MV-4-11 (cell line): ENCODE data around the gene SOCS1.
A peak's percentile ranks its signal among the peaks of the same experiment; 100 is the strongest.

Experiments
- DNase-seq: peaks from one replicate; lab custom pipeline; 2025; lab: John Stamatoyannopoulos, UW

Gene SOCS1

DNA sequence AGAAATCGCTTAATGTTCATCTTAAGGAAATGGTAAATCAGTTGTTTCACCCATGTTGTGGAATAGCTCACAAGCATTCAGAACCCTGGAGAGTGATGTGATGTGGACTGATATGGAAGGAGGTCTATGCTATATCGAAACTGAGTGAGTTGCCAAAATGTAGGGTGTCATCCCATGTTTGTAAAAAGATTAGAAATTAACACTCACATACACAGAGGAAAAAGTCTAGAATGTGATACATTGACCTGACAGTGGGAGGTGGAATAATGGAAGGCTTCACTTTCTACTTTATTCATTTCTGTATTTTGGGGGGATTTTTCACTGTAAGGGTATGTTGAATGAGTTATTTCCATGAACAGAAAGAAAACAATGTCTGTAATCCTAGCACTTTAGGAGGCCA, 29.8 kb upstream of the SOCS1 start:
- DNase-seq = no peak

GRCh38 chr16:11283820-11284248, 27.8 kb upstream of the SOCS1 start:
- DNase-seq = peak; percentile 51

- no peak for DNase-seq
Observed at GRCh38 chr16:11280616-11281522, 24.9 kb upstream of the SOCS1 start, which contains the start of gene PRM1. PRM1 (minus strand) TSS chr16:11281330; CDS start chr16:11281238, 92 bp downstream.

- peak; percentile 70 for DNase-seq
Observed at GRCh38 chr16:11278681-11279628, 23.0 kb upstream of the SOCS1 start.

DNA sequence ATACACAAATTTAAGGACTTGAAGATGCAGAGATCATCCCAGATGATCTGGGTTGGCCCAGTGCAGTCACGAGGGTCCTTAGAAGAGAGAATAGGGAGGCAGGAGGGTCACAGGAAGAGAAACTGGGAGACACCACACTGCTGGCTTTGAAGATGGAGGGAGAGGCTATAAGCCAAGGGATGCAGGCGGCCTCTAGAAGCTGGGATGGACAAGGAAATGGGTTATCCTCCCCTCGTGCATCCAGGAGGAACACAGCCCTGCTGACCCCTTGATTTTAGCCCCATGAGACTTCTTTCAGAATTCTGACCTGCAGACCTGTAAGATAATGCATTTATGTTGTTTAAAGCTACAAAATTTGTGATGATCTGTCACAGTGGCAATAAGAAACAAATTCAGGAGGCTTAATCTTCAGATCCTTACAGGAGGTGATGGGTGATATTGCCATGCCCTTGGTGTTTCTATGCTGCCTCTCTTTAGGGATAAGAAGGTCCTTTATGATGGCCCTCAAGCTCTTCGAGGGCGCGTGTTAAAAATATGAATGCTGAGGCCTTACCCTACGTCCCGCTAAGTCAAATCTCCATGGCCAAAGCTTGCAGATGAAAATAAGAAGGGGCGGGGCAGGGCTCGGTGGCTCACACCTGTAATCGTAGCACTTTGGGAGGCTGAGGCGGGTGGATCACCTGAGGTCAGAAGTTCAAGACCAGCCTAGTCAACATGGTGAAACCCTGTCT, 21.8 kb upstream of the SOCS1 start:
- no peak for DNase-seq

- peak; percentile 36 for DNase-seq
Observed at GRCh38 chr16:11276896-11277593, 21.0 kb upstream of the SOCS1 start.

- DNase-seq = no peak
Observed at GRCh38 chr16:11276143-11276895, 20.3 kb upstream of the SOCS1 start, which contains the start of gene PRM2. PRM2 (minus strand) TSS chr16:11276480; CDS start chr16:11276370, 110 bp downstream.

DNA sequence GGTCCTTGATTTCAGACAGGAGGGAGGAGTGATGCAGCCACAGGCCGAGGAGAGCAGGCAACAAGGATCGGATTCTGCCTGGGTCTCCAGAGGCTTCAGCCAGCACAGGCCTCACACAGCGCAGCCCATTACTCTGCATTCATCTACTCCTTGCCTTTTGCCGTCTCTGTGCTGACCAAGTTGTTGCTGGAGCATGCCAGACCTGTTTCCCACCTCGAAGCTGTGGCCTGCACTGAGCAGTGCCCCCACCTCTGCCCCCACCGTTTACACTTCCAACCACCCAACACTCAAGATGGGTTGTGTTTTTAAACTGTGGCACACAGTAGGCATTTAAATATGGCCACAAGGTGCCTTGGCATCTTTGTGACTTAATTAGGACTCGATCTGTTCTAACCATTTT, 19.0 kb upstream of the SOCS1 start:
- DNase-seq = no peak

GRCh38 chr16:11273721-11274324, 17.8 kb upstream of the SOCS1 start:
- DNase-seq = no peak

DNA sequence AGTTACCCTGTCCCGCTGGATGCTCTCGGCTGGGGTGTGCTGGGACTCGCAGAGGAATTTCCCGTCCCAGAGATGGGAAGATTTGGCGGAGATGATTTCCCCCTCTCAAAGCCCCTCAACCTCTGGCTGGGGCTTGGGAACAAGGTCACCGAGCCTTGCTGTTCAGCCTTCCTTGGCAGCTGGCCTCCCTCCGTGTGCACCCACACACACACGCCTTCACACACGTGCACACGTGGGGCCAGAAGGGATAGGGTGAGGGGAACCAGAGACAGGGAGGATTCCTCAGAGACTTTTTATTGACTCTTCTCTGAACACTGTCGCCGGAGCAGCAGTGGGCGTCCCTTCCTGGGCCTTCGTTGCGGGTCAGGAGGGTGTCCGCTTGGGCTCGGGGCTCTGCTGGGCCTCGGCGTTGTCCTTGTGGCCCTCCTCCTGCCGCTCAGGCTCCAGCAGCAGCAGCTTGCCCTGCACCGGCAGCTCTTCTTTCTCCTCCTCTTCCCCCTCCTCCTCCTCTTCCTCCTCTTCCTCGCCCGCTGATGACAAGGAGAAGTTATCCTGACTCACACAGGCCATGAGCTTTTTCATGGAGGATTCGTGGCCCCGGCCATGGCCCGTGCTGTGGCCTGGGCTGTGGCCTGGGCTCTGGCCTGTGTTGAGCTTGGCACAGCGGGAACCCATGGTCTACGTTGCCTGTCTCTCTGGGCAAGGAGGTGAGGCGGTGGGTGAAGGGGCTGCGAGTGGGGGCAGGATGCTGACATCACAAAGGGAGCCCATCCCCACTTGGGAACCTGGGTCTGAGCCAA, 17.1 kb upstream of the SOCS1 start, which contains the start of gene PRM3:
PRM3 (minus strand) TSS at position 709 of the 800 bp plus-strand sequence; CDS start at position 675, 34 bp downstream.
- DNase-seq = no peak

DNA sequence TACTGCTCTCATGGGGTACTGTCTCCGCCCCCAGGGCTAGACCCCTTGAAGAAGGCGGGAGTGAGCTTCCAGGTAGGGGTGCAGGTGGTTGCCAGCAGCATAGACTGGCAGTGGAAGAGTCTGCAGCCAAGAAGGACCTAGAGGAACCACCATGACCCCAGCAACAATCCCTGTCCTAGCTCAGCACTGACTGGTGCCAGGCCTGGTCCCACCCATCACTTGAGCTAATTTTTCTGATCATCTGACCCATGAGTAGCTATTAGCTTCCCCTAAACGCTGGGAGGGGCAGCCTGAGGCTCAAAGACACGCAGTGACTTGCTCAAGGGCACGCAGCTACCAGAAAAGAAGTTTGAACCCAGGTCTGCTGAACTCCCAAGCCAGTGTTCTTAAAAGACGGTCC, 16.5 kb upstream of the SOCS1 start:
- no peak for DNase-seq

- DNase-seq = no peak
Observed at GRCh38 chr16:11271610-11272009, 15.6 kb upstream of the SOCS1 start.

DNA sequence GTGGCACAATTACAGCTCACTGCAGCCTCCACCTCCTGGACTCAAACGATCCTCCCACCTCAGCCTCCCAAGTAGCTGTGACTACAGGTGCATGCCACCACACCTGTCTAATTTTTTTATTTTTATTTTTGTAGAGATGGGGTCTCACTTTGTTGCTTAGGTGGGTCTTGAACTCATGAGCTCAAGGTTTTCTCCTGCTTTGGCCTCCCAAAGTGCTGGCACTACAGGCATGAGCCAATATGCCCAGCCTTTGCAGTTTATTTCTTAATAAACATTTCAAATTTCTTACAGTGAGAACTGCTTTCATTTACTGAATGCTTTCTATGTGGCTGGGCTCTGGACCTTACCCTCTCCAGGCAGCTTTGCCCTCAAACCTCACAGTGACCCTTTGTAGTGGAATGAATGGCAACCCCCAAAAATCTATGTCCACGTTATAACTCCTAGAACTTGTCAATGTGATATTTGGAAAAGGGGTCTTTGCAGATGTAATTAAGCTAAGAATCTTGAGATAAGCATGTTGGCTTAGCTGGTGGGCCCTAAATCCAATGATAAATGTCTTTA, 14.7 kb upstream of the SOCS1 start:
- no peak for DNase-seq

- no peak for DNase-seq
Observed at GRCh38 chr16:11268921-11269375, 12.9 kb upstream of the SOCS1 start, which contains the start of gene TNP2. TNP2 (minus strand) TSS chr16:11269325; CDS start chr16:11269262, 63 bp downstream.

DNA sequence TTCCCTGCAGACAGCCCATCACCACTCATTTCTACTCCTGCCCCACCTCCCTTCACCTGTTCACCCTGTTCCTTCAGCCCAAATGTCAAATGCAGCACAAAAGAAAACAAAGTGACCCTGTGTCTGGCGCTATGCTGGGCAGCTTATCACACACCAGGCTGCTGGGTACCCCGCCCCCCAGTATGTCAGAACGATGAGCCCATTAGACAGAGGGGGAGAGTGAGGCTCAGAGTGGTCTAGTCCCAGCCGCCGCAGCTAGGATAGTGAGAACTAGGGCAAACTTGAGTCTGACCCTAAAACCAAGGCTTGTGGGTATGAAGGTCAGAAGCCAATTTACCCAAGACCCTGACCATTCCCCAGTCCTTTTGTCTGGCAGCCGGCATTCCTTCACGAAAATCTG, 9.1 kb upstream of the SOCS1 start:
- no peak for DNase-seq

DNA sequence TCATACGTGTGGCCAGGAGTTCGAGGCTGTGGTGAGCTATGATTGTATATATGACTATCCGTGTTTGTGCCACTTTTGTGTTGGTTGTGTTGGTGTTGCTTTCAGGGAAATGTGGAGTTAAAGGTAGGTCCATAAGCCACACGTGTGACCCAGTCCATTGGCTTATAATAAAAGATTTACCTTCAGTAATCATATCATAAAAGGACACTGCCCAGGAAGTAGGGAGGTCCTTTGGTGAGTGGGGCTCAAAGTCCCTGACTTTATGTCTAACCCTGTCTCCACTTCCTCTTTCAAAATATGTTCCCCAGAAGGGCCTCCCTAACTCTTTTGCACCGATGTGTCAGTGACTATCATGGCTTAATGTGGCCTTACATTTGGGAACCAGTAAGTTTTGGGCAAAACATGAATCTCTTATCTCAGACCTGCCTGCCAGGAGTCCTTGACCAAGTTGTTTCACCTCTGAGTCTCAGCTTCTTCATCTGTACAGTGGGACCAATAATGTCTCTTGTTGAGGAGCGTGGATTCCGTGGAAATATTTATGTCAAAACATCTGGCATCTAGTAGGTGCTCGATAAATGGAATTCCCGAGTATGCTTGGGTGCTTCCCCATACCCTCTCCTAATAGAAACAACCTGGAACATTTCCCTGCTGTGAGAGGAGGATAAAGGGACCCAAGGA, 8.3 kb upstream of the SOCS1 start:
- DNase-seq = peak; percentile 86

- DNase-seq = peak; percentile 47
Observed at GRCh38 chr16:11263737-11264136, 7.7 kb upstream of the SOCS1 start.

GRCh38 chr16:11262915-11263314, 6.9 kb upstream of the SOCS1 start:
- no peak for DNase-seq
